HepG2 (cell line): ENCODE data around the gene DDIT4. TPM values are rescaled to one million over a fixed set of nuclear protein-coding genes. Genes with fewer than 3 reads are reported as not detected.

ENCODE experiments used
- GTF3A ChIP-seq: sonication (generic); formaldehyde crosslinking; conservative IDR thresholded peaks from 2 replicates; pipeline ENCODE4 v1.4.0; 2020; ENCODE audit warnings: mild to moderate bottlenecking, missing genetic modification reagents
- KAT2B ChIP-seq: fragments of 150-350 bp; IDR thresholded peaks from 2 replicates; pipeline ENCODE4 v1.6.1; 2014; ENCODE audit warnings: low read depth, low read length, borderline replicate concordance
- MXI1 ChIP-seq: IDR thresholded peaks from 3 replicates; pipeline ENCODE4 v1.6.1; 2012; ENCODE audit warnings: low read depth, low read length, inconsistent platforms, borderline replicate concordance
- PHF8 ChIP-seq: sonication (generic); formaldehyde crosslinking; IDR thresholded peaks from 2 replicates; pipeline ENCODE4 v1.5.0; 2020; ENCODE audit warnings: missing genetic modification reagents
- SNAPC2 ChIP-seq: sonication (generic); formaldehyde crosslinking; IDR thresholded peaks from 2 replicates; pipeline ENCODE4 v1.8.1; 2022; ENCODE audit warnings: mild to moderate bottlenecking, missing genetic modification reagents
- ZFP1 ChIP-seq: IDR thresholded peaks from 2 replicates; pipeline ENCODE4 v1.6.1; 2016
- ZNF629 ChIP-seq: sonication (generic); formaldehyde crosslinking; conservative IDR thresholded peaks from 2 replicates; pipeline ENCODE4 v1.5.0; 2020; ENCODE audit warnings: missing genetic modification reagents
- ZSCAN22 ChIP-seq: sonication (generic); formaldehyde crosslinking; IDR thresholded peaks from 2 replicates; pipeline ENCODE4 v1.4.0; 2020; ENCODE audit warnings: mild to moderate bottlenecking, missing genetic modification reagents
- polyA plus RNA-seq, 8 experiments: library from polyadenylated mRNA; depleted of rRNA in 3 of 8; stranded (reverse) in 7 of 8; unstranded in 1 of 8; fragments of >200 nt; fragmentation: Illumina TruSeq in 4 of 8; extraction: Trizol in 4 of 8; gene quantifications; 2 replicates each; pipeline versions ENCODE4 v1.2.1 to v1.2.3, GENCODE V29; 2011 to 2016; ENCODE audit warnings: low read depth in 4 of 8, missing spikeins in 1 of 8, mixed read lengths in 1 of 8; ENCODE audit not compliant: insufficient read depth in 1 of 8
- total RNA-seq, 5 experiments: library from RNA; depleted of rRNA; stranded (reverse); fragments of >200 nt; fragmentation: Illumina TruSeq; extraction: Trizol; gene quantifications; 2 replicates each; pipeline ENCODE4 v1.2.3, GENCODE V29; 2016; ENCODE audit warnings: low read depth in 1 of 5
- TF ChIP-seq, protein P1 (sequence below): sonication (generic); formaldehyde crosslinking; IDR thresholded peaks from 2 replicates; pipeline ENCODE4 v1.5.1; 2020; ENCODE audit warnings: mild to moderate bottlenecking, missing genetic modification reagents, moderate library complexity
- TF ChIP-seq, protein P2 (sequence below): IDR thresholded peaks from 2 replicates; pipeline ENCODE4 v1.6.1; 2016; ENCODE audit warnings: low read depth, control low read depth
- TF ChIP-seq, protein P3 (sequence below): sonication (generic); formaldehyde crosslinking; IDR thresholded peaks from 2 replicates; pipeline ENCODE4 v1.5.0; 2020; ENCODE audit warnings: mild to moderate bottlenecking, missing genetic modification reagents, borderline replicate concordance
- TF ChIP-seq, protein P4 (sequence below), 2 experiments: fragments of 450-650 bp in 1 of 2; sonication (generic) in 1 of 2; formaldehyde crosslinking in 1 of 2; IDR thresholded peaks; 2 replicates each; pipeline versions ENCODE4 v1.6.1 to v1.8.0; 2016 to 2022; ENCODE audit warnings: antibody characterized with exemption in 1 of 2, mild to moderate bottlenecking in 1 of 2, missing genetic modification reagents in 1 of 2

Gene DDIT4
- total and polyA plus RNA-seq, 2 of the 13 experiments (the other 11 are each of a cell fraction or from before 2014, with no cell fraction given), result 35.6 to 40.7 TPM

DNA sequence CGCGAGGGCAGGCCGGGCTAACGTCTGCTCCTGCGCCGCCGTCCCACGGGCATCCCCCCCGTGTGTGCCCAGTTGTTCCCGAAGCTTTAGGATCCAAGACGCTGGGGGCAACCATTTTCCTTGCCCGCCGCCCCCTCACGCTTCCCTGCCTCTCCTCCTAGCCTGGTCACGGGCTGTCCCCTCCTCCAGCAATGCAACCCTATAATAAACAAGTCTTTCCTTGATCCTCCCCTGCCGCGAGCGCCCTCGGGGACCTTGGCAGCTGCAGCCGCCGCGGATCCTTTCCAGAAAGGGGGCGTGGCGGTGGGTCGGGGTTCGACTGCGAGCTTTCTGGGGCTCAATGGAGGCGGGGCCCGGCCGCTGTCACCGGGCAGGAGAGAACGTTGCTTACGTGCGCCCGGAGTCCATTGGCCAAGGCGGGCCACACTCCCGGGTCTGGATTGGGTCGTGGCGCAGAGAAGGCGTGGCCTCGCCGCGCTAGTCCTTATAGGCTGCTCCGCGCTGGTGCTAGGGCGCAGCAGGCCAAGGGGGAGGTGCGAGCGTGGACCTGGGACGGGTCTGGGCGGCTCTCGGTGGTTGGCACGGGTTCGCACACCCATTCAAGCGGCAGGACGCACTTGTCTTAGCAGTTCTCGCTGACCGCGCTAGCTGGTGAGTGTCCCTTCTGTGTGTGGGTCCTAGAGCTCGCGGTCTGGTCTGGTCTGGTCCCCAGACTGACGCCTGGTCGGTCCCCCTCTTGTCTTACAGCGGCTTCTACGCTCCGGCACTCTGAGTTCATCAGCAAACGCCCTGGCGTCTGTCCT is at the start of gene DDIT4 (continued):
- TF ChIP-seq GTF3A (CRISPR knock-in tag) (0 out of 2 replicates have a peak, but pooled peaks have one; percentile 40), KAT2B (no peak), PHF8 (CRISPR knock-in tag) (peak; percentile 74), MXI1 (peak; percentile 75; the same call in 2 of the 3 replicates), ZSCAN22 (no peak), SNAPC2 (peak; percentile 78; the same call in 1 of the 2 replicates), ZFP1 (CRISPR knock-in tag) (no peak), ZNF629 (CRISPR knock-in tag) (peak; percentile 57; the same call in 1 of the 2 replicates)
- TF ChIP-seq, protein P1, sequence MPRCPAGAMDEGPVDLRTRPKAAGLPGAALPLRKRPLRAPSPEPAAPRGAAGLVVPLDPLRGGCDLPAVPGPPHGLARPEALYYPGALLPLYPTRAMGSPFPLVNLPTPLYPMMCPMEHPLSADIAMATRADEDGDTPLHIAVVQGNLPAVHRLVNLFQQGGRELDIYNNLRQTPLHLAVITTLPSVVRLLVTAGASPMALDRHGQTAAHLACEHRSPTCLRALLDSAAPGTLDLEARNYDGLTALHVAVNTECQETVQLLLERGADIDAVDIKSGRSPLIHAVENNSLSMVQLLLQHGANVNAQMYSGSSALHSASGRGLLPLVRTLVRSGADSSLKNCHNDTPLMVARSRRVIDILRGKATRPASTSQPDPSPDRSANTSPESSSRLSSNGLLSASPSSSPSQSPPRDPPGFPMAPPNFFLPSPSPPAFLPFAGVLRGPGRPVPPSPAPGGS (CRISPR knock-in tag), result peak; percentile 83; the same call in 1 of the 2 replicates
- TF ChIP-seq, protein P2, sequence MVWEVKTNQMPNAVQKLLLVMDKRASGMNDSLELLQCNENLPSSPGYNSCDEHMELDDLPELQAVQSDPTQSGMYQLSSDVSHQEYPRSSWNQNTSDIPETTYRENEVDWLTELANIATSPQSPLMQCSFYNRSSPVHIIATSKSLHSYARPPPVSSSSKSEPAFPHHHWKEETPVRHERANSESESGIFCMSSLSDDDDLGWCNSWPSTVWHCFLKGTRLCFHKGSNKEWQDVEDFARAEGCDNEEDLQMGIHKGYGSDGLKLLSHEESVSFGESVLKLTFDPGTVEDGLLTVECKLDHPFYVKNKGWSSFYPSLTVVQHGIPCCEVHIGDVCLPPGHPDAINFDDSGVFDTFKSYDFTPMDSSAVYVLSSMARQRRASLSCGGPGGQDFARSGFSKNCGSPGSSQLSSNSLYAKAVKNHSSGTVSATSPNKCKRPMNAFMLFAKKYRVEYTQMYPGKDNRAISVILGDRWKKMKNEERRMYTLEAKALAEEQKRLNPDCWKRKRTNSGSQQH (CRISPR knock-in tag), result peak; percentile 96
- TF ChIP-seq, protein P3, sequence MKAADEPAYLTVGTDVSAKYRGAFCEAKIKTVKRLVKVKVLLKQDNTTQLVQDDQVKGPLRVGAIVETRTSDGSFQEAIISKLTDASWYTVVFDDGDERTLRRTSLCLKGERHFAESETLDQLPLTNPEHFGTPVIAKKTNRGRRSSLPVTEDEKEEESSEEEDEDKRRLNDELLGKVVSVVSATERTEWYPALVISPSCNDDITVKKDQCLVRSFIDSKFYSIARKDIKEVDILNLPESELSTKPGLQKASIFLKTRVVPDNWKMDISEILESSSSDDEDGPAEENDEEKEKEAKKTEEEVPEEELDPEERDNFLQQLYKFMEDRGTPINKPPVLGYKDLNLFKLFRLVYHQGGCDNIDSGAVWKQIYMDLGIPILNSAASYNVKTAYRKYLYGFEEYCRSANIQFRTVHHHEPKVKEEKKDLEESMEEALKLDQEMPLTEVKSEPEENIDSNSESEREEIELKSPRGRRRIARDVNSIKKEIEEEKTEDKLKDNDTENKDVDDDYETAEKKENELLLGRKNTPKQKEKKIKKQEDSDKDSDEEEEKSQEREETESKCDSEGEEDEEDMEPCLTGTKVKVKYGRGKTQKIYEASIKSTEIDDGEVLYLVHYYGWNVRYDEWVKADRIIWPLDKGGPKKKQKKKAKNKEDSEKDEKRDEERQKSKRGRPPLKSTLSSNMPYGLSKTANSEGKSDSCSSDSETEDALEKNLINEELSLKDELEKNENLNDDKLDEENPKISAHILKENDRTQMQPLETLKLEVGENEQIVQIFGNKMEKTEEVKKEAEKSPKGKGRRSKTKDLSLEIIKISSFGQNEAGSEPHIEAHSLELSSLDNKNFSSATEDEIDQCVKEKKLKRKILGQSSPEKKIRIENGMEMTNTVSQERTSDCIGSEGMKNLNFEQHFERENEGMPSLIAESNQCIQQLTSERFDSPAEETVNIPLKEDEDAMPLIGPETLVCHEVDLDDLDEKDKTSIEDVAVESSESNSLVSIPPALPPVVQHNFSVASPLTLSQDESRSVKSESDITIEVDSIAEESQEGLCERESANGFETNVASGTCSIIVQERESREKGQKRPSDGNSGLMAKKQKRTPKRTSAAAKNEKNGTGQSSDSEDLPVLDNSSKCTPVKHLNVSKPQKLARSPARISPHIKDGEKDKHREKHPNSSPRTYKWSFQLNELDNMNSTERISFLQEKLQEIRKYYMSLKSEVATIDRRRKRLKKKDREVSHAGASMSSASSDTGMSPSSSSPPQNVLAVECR, result peak; percentile 84; the same call in 1 of the 2 replicates
- TF ChIP-seq, protein P4, sequence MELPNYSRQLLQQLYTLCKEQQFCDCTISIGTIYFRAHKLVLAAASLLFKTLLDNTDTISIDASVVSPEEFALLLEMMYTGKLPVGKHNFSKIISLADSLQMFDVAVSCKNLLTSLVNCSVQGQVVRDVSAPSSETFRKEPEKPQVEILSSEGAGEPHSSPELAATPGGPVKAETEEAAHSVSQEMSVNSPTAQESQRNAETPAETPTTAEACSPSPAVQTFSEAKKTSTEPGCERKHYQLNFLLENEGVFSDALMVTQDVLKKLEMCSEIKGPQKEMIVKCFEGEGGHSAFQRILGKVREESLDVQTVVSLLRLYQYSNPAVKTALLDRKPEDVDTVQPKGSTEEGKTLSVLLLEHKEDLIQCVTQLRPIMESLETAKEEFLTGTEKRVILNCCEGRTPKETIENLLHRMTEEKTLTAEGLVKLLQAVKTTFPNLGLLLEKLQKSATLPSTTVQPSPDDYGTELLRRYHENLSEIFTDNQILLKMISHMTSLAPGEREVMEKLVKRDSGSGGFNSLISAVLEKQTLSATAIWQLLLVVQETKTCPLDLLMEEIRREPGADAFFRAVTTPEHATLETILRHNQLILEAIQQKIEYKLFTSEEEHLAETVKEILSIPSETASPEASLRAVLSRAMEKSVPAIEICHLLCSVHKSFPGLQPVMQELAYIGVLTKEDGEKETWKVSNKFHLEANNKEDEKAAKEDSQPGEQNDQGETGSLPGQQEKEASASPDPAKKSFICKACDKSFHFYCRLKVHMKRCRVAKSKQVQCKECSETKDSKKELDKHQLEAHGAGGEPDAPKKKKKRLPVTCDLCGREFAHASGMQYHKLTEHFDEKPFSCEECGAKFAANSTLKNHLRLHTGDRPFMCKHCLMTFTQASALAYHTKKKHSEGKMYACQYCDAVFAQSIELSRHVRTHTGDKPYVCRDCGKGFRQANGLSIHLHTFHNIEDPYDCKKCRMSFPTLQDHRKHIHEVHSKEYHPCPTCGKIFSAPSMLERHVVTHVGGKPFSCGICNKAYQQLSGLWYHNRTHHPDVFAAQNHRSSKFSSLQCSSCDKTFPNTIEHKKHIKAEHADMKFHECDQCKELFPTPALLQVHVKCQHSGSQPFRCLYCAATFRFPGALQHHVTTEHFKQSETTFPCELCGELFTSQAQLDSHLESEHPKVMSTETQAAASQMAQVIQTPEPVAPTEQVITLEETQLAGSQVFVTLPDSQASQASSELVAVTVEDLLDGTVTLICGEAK (IDR thresholded peaks at IDR 0.05), result no peak
- TF ChIP-seq, protein P4 (CRISPR knock-in tag; IDR thresholded peaks at IDR 0.05), result peak; percentile 84
